ENCODE data around the gene IMMP1L.

Gene IMMP1L

DNA sequence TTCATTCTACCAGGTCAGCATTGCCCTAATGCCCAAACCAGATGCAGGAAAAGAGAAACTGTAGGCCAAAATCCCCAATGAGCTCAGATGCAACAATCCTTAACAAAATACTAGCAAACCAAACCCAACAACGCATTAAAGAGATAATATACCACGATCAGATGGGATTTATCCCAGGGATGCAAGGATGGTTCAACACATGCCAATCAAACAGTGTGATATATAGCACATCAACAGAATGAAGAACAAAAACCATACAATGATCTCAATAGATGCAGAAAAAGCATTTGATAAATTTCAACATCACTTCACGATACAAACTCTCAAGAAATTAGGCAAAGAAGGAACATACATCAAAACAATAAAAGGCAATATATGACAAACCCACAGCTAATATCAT is 45.0 kb downstream of the IMMP1L start:
- no peak for FAIRE-seq

DNA sequence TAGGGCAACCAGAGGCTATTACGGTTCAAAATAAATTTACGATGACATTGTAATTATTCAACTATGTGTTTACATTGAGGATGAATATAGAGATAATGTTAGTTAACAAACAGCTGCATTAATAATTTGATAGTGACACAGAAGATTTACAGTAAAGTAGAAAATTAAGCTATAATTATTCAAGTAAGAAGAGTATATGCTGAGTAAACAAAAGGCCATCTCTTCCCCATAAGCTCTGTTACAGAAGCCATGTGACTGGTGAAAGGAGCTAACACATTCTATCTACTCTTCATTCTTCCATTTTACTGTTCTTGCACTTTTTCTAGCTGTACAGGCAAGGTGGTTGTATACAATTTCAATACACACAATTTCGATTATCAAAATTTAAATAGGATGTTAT is 54.2 kb downstream of the IMMP1L start:
- no peak for FAIRE-seq

DNA sequence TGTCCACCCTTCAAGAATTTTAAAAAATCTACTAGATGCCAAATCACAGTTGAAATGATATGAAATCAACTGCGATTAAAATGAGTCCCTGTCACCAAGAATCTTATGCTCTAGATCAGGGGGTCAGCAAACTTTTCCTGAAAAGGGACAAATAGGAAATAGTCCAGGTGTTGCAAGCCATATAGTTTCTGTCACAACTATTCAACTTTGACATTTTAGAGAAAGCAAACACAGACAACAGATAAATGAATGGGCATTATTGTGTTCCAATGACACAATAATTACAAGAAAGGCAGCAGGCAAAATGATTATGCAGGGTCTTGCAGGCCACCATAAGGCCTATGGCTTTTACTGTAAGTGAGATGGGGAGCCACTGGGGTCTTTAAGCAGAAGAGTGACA is 58.6 kb downstream of the IMMP1L start:
- FAIRE-seq: no peak

DNA sequence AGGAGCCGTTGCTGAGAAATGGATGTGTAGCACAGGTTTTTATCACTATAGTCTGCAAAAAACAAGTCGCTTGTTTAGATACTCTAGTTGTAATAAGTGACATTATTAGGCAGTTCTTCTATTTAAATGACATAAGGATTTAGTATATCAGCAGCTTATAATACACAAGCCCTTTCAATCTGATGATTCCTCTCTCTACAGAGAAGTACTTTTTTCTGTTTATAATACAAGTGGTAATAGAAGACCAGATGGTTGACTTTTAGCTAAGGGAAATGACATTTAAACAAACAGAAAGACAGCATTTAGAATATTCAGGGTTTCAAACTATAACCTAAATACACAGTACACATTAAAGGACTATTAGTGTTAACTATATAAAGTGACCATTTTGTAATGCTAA is 60.4 kb downstream of the IMMP1L start:
- FAIRE-seq: no peak

DNA sequence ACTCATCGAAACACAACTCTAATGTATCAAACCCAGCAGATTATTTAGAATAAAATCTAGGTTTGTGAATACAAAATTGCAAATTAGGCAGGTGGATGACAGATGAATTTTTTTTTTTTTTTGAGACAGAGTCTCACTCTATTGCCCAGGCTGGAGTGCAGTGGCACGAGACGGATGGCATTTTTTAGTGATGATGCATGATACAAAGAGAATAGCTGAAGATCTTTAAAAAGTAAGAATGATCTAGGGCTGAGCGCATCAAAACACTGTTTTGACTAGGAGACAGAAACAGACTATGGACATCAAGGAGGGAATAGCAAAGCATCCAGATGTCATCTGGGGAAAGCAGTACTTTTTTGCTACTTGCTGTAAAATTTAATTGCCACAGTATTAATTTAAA is 63.8 kb downstream of the IMMP1L start:
- FAIRE-seq: no peak

DNA sequence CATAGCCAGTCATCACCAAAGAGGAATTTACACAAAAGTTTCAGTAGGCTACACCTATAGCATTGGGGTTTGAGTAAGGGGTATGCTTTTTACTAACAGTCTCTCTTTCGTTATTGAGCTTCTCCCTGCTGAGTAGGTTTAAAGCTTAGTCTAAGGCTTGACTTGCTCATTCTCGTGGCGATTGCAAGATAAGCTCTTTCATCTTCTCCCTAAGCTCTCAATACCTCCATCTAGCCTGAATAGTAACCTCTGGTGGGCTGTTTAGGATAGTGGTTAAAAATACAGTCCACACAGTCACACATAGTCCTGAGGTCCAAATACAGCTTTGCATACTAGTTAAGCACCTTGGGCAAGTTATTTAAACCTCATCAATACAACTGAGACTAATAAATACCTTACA is 65.6 kb downstream of the IMMP1L start:
- no peak for FAIRE-seq

DNA sequence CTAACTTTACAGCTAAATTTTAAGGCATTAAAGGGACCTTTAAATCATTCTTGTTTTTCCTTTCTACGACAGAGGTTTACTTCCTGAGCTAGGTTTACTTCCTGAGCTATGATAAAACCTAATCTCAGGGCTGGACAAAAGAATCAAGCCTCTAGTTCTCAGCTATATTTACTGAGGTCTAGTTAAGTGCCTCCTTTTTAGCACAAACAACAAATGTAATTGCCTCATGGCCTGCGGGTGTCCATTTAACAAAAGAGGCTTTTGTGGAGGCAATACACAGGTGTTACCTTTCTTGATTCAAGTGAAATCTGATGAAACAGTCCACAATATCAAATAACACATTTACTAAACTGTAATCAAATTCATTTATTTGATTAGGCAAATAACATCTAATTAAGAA is 67.3 kb downstream of the IMMP1L start:
- FAIRE-seq: no peak

DNA sequence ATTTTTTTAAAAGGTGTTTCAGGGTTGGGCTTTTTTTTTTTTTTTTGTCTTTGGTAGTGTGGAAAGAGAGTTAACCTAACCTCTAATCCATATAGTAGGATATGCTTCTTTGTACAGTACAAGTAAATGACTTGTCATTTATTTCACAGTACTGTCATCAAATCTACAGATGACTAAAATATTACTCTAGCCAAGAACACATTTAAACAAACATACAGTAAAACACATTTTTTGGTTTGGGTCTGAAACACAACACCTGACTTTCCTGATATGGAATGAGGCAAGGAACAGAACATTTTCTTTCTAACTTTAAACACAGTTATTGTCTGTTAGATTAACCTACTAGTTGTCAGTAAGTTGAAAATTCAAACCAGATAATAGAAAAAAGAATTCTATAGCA is 68.1 kb downstream of the IMMP1L start:
- FAIRE-seq: no peak

DNA sequence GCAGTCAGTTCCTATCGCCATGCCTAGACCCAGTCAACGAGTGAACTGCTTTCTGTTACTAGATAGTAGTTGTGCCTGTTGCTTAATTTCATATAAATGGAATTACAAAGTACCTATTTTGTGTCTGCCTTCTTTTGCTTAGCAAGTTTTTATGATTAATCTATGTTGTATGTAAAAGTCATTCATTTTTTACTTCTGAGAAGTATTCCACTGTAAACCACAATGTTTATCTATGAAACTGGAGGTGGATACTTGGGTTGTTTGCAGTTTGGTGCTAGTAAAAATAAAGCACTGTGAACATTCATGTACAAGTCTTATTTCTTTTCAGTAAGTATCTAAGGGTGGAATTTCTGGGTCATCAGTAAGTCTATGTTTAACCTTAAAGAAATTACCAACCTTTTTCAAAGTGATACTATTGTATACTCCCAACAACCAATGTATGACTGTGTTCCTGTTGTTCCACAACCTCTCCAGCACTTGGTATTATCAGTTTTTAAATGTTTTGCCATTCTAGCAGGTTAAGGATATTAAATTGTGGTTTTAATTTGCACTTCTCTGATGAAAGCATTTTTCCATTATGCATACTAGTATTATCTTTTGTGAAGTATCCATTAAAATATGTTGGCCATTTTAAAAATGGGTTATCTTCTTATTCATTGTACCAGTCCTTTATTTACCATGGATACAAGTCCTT is 71.5 kb downstream of the IMMP1L start:
- FAIRE-seq: no peak

DNA sequence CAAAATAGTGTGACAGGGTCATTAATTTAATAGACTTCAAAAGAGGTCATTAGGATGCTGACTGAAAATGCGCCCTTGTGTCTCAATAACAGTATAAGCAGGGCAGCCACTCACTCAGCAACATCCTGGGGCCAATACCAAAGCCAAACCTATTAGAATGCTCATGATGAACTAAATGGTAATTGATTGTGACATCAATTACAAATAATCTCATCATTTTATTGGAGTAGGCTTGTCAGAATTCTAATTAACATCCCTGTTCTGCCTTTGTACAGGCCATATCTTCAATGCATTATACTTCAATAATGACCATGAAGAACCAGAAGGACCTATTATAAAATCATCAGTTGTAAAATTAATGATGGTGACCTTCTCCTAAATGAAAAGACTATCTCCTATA is 75.6 kb downstream of the IMMP1L start:
- FAIRE-seq: no peak

DNA sequence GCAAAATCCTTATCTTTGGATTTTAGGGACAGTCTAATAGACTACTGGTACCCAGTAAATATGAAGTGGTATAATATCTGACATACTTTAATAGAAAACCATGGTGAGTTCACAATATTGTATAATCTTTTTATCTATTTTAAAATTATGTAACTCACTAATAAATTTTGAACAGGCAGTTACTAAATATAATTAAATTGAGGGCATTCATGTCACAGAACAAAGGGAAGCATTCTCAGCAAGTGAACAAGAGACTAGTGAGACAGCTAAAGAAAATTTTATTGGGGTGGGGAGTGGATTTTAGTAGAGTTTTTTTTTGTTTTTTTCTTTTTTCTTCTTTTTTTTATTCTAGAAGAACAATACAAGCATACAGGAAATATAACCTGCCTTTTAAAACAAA is 84.8 kb downstream of the IMMP1L start:
- FAIRE-seq: no peak

DNA sequence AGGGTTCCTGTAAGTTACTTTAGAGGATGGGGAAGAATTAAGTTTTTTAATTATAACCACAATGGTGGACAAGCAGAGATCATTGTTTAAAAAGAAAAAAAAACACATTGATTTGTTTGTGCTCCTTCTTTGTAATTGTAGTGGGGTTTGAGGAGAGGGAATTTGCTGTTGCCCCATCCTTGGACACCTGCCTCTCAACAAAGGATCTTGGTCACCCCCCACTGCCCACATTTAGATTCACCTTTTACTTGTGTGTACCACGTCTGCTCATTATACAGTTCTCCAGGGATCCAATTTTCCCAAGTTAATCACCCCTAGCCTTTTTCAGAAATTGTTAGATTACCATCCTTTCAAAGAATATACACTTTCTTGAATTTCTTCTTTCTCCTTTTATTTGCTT is 86.7 kb downstream of the IMMP1L start:
- FAIRE-seq: no peak

DNA sequence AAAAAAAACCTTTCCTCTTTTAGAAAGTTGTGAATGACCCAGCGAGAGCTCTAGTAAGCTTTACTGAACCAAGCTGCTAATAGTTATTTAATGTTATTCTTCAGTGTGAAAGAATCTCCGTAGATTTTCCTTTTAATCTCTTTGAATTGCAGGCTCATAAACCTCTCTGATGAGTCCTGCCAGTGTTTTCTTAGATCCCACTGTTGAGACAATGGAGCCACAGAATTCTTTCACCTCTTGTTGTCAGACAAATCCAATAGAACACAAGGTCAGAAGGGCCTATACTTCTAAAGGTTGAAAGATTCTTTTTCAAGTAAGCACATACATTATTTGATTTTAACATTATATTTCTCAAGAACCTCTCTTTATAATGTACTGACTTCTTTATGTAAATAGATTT is 87.6 kb downstream of the IMMP1L start:
- FAIRE-seq: no peak

DNA sequence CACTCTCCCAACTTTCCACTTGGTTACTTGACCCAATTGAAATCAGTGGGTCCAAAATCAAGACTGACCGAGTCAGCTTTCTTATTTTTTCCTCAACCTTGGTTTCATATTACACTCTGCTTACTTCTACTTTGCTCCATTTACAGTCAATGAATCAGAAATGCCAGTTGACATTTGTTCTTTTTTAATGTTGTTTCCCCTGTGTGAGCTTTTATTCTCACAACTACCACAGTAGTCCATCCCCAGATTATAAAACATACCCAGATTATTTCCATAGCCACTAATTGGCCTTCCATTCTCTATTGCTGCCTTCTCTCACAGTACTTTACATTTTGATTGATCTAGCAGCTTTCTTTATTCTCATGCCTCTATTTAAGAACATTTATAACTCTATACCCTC is 89.8 kb downstream of the IMMP1L start:
- no peak for FAIRE-seq

DNA sequence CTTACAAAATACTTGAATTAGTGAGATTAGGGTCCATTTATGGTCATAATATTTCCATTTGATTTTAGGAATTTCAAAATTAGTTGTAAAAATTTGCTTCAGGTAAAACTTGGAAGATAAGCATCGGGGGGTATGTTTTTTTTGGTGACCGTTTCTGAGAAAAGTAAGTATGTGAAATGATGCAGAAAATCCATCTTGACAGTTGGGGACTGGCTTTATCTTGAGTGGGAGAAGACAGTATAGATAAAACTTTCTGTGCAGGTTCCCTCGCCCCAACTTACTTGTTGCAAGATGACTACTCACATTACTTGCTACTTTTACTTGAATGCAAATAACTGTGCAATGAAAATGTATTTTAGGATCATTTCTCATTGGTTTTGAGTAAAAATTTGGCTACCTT is 90.3 kb downstream of the IMMP1L start:
- FAIRE-seq: no peak

DNA sequence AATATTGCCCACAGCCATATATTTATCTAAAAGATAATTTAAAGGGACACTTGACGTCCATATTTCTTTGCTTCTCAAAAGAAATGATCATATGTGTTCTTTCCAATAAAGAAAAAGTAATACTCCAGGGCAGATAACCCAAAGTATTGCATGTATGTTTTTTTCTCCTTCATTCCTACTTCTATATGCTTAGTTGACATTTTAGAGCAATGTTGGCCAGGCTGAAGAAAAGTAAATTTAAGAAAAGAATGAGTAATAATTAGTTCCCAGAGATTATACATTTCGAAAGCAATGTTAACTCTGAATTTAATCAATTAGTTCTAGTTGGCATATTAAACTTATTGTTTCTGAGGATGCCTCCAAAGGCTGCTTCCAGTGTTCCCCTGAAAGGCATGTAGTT is 91.6 kb downstream of the IMMP1L start:
- FAIRE-seq: no peak

DNA sequence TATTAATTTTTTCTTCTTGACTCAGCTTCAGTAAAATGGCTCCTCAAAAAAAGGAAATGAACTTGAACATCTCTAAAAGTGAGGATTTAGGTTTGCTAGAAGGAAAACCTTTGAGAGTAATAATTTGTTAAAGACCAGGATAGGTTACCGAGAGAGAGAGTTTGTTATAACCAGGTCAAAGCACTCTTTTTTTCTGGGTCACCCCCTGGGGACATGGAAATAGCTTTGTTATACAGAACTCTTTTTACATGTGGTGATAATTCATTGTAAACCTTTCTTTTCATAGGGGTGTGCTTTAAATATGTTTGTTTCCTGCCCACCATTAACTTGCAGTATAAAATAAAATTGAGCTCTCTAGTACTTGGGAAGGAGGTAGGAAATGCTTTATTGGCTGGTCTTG is 92.1 kb downstream of the IMMP1L start:
- FAIRE-seq: no peak

DNA sequence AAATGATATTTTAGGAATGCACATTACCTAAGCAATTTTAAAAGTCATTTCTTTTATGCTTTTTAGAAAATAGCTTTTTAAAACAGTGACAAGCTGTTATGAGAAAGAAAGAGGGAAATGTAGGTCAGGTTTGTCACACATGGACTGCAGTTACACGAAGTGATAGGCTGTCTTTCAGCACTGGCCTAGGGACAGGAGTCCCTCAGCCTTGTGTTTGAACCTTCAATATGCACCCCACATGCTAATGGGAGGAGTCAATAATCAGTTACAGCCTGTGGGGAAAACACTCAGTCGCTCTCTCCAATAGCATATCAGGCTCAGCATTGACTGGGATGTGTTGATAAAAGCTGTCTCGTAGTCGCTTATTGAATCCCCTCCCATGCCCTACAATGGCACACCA is 94.0 kb downstream of the IMMP1L start:
- FAIRE-seq: no peak

DNA sequence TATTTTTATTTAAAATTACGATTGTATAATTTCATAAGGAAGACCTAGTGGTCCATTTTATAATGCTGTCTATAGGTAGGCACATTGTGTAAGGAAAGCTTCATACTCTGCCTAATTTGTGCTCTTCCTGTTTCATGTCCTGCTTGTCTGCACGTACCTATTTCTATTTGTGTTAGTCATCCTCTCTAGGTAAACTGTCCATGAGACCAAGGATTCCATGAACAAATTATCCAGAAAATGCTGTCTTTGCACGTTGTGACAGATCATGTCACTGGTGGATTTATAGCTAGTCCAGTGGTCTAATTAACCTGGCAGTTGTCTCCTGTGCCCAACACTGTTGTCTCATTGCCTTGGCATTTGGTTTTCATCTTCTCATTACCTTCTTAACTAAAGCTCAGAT is 95.1 kb downstream of the IMMP1L start:
- no peak for FAIRE-seq

DNA sequence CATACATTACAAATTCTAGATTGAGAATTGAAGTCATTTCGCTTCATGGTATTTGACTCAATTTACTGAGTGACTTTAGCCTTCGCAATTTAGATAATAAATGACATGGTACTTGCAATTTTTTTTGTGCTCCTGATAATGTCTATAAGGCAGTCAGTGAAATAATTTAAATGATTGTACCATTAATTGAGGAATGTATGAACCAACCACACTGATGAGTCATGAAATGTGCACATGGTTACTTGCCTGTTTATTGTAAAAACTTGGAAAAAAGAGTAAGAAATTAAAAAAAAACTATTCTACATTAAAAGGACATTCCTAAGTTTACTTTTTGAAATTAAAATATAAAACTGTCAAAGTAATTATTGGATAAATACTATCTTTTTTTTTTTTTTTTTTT is 96.5 kb downstream of the IMMP1L start:
- FAIRE-seq: no peak

DNA sequence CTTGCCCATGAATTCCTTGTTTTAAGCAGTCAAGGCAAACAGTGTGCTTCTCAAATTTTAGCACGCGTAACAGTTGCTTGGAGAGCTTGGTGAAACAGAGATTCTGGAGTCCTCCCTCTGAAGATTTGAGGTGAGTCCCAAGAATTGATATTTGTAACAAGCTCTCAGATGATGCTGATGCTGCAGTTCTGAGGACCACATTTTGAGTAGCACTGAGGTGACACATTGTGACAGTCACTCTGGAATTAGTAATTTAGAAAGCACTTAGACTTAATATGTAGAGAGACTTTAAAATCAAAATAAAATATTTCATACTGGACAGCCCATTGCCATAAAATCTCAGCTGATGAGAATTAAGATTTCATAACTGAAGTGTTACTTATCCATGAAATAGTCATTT is 101.2 kb downstream of the IMMP1L start:
- no peak for FAIRE-seq

DNA sequence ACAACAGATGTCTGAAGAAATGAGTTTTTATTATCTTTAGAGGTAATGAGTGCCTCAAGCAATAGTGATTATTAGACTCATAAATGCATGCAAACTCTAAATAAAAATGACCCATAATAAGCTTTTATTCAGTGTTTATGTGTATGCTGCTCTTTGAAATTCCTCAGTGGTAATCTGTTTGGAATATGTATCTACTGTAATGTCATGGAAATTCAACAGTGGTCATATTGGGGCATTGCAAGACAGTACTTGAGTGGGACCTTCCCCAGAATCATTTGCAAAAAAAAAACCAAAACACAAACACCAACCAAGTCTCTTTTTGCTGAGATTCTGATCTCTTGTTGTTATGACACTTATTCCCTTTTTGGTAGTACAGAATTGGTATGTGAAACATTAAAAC is 104.8 kb downstream of the IMMP1L start:
- peak; percentile 95 for FAIRE-seq

DNA sequence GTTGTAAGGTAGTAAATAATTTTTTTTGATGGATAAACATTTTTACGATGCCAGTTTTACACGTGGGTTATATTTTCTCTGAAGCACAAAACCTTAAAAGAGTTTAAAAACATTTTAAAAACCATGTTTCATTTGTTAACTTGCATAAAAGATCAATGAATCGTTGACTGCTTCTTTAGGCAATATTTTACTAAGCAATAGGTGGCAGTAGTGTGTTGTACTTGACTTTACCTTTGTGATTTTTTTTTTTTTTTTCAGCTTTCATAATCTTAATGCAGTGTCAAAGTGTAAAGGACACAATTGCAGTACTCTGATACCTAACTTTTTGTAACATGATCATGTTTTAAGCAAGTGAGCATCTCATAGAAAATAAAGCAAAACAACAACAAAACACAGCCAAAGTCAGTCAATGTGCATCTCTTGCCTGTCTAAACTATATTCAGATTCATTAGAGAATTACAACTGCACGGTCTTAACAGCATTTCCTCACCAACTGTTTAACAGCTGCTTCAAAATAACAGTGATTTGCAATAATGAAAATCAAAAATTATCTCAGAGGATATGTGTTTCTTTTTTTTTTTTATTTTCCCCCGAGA is 112.1 kb downstream of the IMMP1L start:
- peak; percentile 91 for FAIRE-seq

DNA sequence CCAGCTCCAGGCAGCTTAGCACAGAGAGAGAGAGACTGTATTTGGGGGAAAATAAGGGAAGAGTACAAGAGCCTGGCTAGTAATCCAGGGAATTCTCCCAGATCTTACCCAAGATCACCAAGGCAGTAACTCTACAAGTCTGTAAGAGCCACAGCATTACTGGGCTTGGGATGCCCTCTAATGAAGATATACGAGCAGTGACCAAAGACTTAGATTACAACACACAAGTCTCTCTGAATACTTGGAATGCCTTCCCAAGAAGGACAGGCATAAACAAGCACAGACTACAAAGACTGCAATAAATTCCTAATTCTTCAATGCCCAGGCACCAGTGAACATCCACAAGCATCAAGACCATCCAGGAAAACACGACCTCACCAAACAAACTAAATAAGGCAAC is 122.0 kb downstream of the IMMP1L start:
- no peak for FAIRE-seq

DNA sequence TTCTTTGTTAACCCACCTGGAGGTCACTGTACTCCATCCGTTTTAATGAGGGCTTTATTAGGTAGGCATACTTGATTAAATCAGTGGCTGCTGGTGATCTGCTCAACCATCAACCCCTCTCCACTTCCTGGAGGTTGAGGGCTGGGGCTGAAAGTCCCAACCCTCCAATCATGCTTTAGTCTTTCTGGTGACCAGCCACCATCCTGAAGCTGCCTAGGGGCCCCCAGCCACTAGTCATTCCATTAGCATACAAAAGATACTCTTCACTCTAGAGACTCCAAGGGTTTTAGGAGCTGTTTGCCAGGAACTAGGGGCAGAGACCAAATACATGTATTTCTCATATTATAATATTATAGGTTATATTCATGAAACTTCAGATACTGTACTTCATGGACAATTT is 126.3 kb downstream of the IMMP1L start:
- no peak for FAIRE-seq
